ENCODE data around the gene TTLL7. TPM values are rescaled to one million over a fixed set of nuclear protein-coding genes. Genes with fewer than 3 reads are reported as not detected.

The TTLL7 gene
- total and polyA plus RNA-seq, 7 donors, result 0.92 to 34.9 (median 15.5) TPM

DNA sequence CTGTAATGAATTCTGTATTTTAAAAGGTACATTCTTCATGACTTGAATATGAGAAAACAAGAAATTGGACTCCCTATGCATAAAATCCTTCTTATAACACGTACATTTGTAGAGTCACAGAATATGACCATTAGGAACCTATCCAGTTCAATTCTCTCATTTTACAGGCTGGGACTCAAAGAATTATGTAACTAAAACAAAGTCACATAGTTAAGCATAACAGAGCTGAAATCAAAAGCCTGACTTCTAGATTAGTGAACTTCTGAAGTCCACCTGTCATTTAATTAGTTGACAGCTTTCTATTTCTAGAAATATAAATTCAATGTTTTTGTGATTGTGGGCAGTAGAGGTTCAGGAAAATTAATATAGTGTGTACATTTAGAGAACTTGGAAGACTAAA lies 20.3 kb upstream of the TTLL7 start:
- Histone ChIP-seq H3K4me1 (peaks cover 0 to 12% (median 2%) of the 10 kb centered on the region in 4 donors), H3K4me3 (no peak overlapping the region), H3K27me3 (no peaks in the 10 kb centered on the region), H3K36me3 (no peaks in the 10 kb centered on the region), H3K9me3 (no peaks in the 10 kb centered on the region), H3K27ac (no peak overlapping the region)
- WGBS, 2 donors, result 59 to 64% methylated on average over 1 of the region's 1 CpG
- no peak for DNase-seq
- intact Hi-C loops (cut with DNase I), result no loop called here
- TF ChIP-seq EP300 (IDR thresholded peaks at IDR 0.05) (no peak), POLR2A (IDR thresholded peaks at IDR 0.05) (no peak), POLR2AphosphoS5 (IDR thresholded peaks at IDR 0.05) (no peak), CTCF (IDR thresholded peaks at IDR 0.05) (no peak)

GRCh38 chr1:84013708-84014107 lies 14.8 kb upstream of the TTLL7 start:
- H3K27ac ChIP-seq, result no peak overlapping the region
- H3K36me3 ChIP-seq, result no peaks in the 10 kb centered on the region
- intact Hi-C loops (cut with DNase I), result no loop called here
- no peak for TF ChIP-seq EP300 (IDR thresholded peaks at IDR 0.05)
- no peak for TF ChIP-seq CTCF (IDR thresholded peaks at IDR 0.05)
- TF ChIP-seq POLR2A (IDR thresholded peaks at IDR 0.05), result no peak
- TF ChIP-seq POLR2AphosphoS5 (IDR thresholded peaks at IDR 0.05), result no peak
- DNase-seq, result no peak
- H3K27me3 ChIP-seq, result no peaks in the 10 kb centered on the region
- no peaks in the 10 kb centered on the region for H3K9me3 ChIP-seq
- WGBS, 2 donors, result 96 to 97% methylated on average over 3 of the region's 3 CpGs
- H3K4me1 ChIP-seq, result no peaks in the 10 kb centered on the region
- no peak overlapping the region for H3K4me3 ChIP-seq

DNA sequence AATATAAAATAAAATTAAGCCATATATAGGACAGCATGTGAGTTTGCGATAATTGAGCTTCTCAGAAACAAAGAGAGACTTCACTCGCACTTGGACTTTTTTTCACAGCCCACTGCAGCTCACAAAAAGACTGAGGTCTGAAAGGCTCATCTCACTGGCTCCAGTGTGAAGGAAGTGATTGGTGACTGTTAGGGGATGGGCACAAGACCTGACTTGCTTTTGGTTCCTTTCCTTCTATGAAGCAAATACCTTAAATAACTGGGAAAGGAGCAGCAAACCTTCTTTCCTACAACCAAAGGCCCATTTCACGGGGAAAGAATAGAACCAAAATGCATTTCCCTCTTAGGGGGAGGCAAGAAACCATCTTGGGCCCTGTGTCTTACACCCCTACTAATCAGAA lies 13.1 kb upstream of the TTLL7 start:
- no peaks in the 10 kb centered on the region for H3K4me1 ChIP-seq
- no peaks in the 10 kb centered on the region for H3K9me3 ChIP-seq
- intact Hi-C loops (cut with DNase I), result no loop called here
- no peak overlapping the region for H3K4me3 ChIP-seq
- H3K36me3 ChIP-seq, result no peaks in the 10 kb centered on the region
- no peak overlapping the region for H3K27ac ChIP-seq
- 95 to 98% methylated on average over 3 of the region's 3 CpGs for WGBS, 2 donors
- H3K27me3 ChIP-seq, result no peaks in the 10 kb centered on the region
- TF ChIP-seq CTCF (IDR thresholded peaks at IDR 0.05) (no peak), POLR2A (IDR thresholded peaks at IDR 0.05) (no peak), EP300 (IDR thresholded peaks at IDR 0.05) (no peak), POLR2AphosphoS5 (IDR thresholded peaks at IDR 0.05) (no peak)
- DNase-seq, result no peak

- H3K4me3 ChIP-seq, result no peak overlapping the region
- TF ChIP-seq EP300 (IDR thresholded peaks at IDR 0.05) (no peak), POLR2AphosphoS5 (IDR thresholded peaks at IDR 0.05) (no peak), POLR2A (IDR thresholded peaks at IDR 0.05) (no peak), CTCF (IDR thresholded peaks at IDR 0.05) (no peak)
- no peak overlapping the region for H3K27ac ChIP-seq
- no peak for DNase-seq
- intact Hi-C loops (cut with DNase I), result no loop called here
- WGBS, 2 donors, result 64 to 81% methylated on average over 1 of the region's 1 CpG
- no peaks in the 10 kb centered on the region for H3K36me3 ChIP-seq
- no peaks in the 10 kb centered on the region for H3K9me3 ChIP-seq
- H3K27me3 ChIP-seq, result no peaks in the 10 kb centered on the region
- no peaks in the 10 kb centered on the region for H3K4me1 ChIP-seq
These were observed 11.2 kb upstream of the TTLL7 start for GRCh38 chr1:84010136-84010535.

- Histone ChIP-seq H3K27ac (no peak overlapping the region), H3K36me3 (no peaks in the 10 kb centered on the region), H3K27me3 (no peaks in the 10 kb centered on the region), H3K4me1 (no peaks in the 10 kb centered on the region), H3K4me3 (no peak overlapping the region), H3K9me3 (no peaks in the 10 kb centered on the region)
- intact Hi-C loops (cut with DNase I), result no loop called here
- TF ChIP-seq POLR2A (IDR thresholded peaks at IDR 0.05) (no peak), EP300 (IDR thresholded peaks at IDR 0.05) (no peak), POLR2AphosphoS5 (IDR thresholded peaks at IDR 0.05) (no peak), CTCF (IDR thresholded peaks at IDR 0.05) (no peak)
- 92 to 97% methylated on average over 5 of the region's 5 CpGs for WGBS, 2 donors
- no peak for DNase-seq
These were observed 9.7 kb upstream of the TTLL7 start for GRCh38 chr1:84008631-84009030.

Measured in sigmoid colon (tissue), 7 donors.